OCI-LY7 (cell line): ENCODE results near the gene CFAP90. TPM values are rescaled to one million over a fixed set of nuclear protein-coding genes. Genes with fewer than 3 reads are reported as not detected.

Experiments used
- BruUV-seq: library from RNA; stranded (reverse); fragments of 400-500 nt; replicated peaks from 2 replicates; lab custom pipeline; 2021; lab: Mats Ljungman, UMichigan
- CTCF ChIA-PET: fragments of 300-600 bp; sonication (Branson Sonifier 250); formaldehyde crosslinking; loops from one replicate; lab custom pipeline; 2022; ENCODE audit warnings: antibody characterized with exemption; ENCODE audit not compliant: unreplicated experiment; lab: Charles Lee
- POLR2A ChIA-PET: fragments of 300-600 bp; sonication (Branson Sonifier 250); formaldehyde crosslinking; loops from one replicate; lab custom pipeline; 2022; ENCODE audit warnings: antibody characterized with exemption; lab: Charles Lee
- DNase-seq: peaks from one replicate; pipeline ENCODE4 v3.0.0-alpha.2; 2015; ENCODE audit warnings: low spot score
- H2AFZ ChIP-seq: fragments of 200-600 bp; sonication (generic), shearing (Covaris generic); 2 replicates; pipeline ENCODE4 v1.6.1; 2014; ENCODE audit warnings: mild to moderate bottlenecking, antibody characterized with exemption, low read length, moderate library complexity
- H3K27ac ChIP-seq: fragments of 200-600 bp; sonication (generic); 2 replicates; pipeline ENCODE4 v1.5.1; 2014; ENCODE audit warnings: mixed run types, low read depth, mild to moderate bottlenecking, moderate library complexity, low read length, inconsistent platforms; ENCODE audit not compliant: poor library complexity, severe bottlenecking
- H3K36me3 ChIP-seq: fragments of 200-600 bp; sonication (generic); 2 replicates; pipeline ENCODE4 v1.6.1; 2014; ENCODE audit warnings: mild to moderate bottlenecking, antibody characterized with exemption, low read length, moderate library complexity, mixed read lengths; ENCODE audit not compliant: insufficient read depth
- H3K4me1 ChIP-seq: fragments of 200-600 bp; sonication (generic); 2 replicates; pipeline ENCODE4 v1.5.1; 2014; ENCODE audit warnings: mild to moderate bottlenecking, low read length; ENCODE audit not compliant: insufficient read depth, poor library complexity, severe bottlenecking
- H3K4me2 ChIP-seq: fragments of 200-600 bp; sonication (generic); 2 replicates; pipeline ENCODE4 v1.6.1; 2014; ENCODE audit warnings: mild to moderate bottlenecking, low read length
- H3K4me3 ChIP-seq: fragments of 200-600 bp; sonication (generic); 2 replicates; pipeline ENCODE4 v1.5.1; 2014; ENCODE audit warnings: mild to moderate bottlenecking, low read depth, low read length; ENCODE audit not compliant: poor library complexity, severe bottlenecking
- H3K79me2 ChIP-seq: fragments of 200-600 bp; sonication (generic); 2 replicates; pipeline ENCODE4 v1.6.1; 2016; ENCODE audit warnings: low read depth, mild to moderate bottlenecking, low read length, moderate library complexity, mixed read lengths; ENCODE audit not compliant: insufficient read depth
- H3K9me2 ChIP-seq: fragments of 200-600 bp; sonication (generic); 2 replicates; pipeline ENCODE4 v1.6.1; 2016; ENCODE audit warnings: mild to moderate bottlenecking, low read length, mixed read lengths; ENCODE audit not compliant: insufficient read depth
- H3K9me3 ChIP-seq: fragments of 200-600 bp; sonication (generic); 2 replicates; pipeline ENCODE4 v1.6.1; 2014; ENCODE audit warnings: mild to moderate bottlenecking, mixed run types, low read length, mixed read lengths
- H4K20me1 ChIP-seq: fragments of 200-600 bp; sonication (generic); 2 replicates; pipeline ENCODE4 v1.6.1; 2014; ENCODE audit warnings: mild to moderate bottlenecking, antibody characterized with exemption, low read length, moderate library complexity, mixed read lengths; ENCODE audit not compliant: insufficient read depth
- CTCF ChIP-seq: fragments of 200-600 bp; sonication (generic); conservative IDR thresholded peaks from 2 replicates; pipeline ENCODE4 v1.5.1; 2014; ENCODE audit warnings: mild to moderate bottlenecking, antibody characterized with exemption, low read length, moderate library complexity, mixed read lengths
- EZH2phosphoT487 ChIP-seq: fragments of 200-600 bp; sonication (generic); IDR thresholded peaks from 2 replicates; pipeline ENCODE4 v1.6.1; 2018; ENCODE audit warnings: low read depth, borderline replicate concordance, mild to moderate bottlenecking, mixed run types, antibody characterized with exemption, low read length, moderate library complexity, mixed read lengths
- intact Hi-C: fragments of 100-400 bp; cut with micrococcal nuclease; formaldehyde crosslinking; loops from one replicate; pipeline ENCODE4 v1.10.0; 2022; ENCODE audit not compliant: unreplicated experiment
- total RNA-seq, 2 experiments: library from RNA; depleted of rRNA in 1 of 2; stranded (reverse); fragments of >200 nt in 1 of 2; shearing (Covaris generic) in 1 of 2; gene quantifications; 2 replicates each; pipeline ENCODE4 v1.2.3, GENCODE V29; 2014 to 2022

The CFAP90 gene
- total RNA-seq, 2 experiments from 2014 or later = not detected

- peak overlapping the region; percentile 97 for H3K4me3 ChIP-seq
- H3K9me2 ChIP-seq = no peaks in the 10 kb centered on the region
- peaks cover 58% of the 10 kb centered on the region for H3K4me1 ChIP-seq
- intact Hi-C loops = no loop called here
- H2AFZ ChIP-seq = peak overlapping the region; percentile 79
- ChIA-PET POLR2A (interaction anchor here (0.6 to 3.6 kb wide), 12 partner anchors 8 to 1085 kb away, joined by 3 to 16 read pairs (median 3); no protein-coding TSS in a partner anchor), CTCF (interaction anchor here (1.5 kb wide), 1 partner anchor 18 kb away, joined by 4 read pairs; no protein-coding TSS in a partner anchor)
- H3K4me2 ChIP-seq = peak overlapping the region; percentile 90
- no peak for DNase-seq
- no peaks in the 10 kb centered on the region for H3K9me3 ChIP-seq
- BruUV-seq = no TSS peak
- peaks cover 60% of the 10 kb centered on the region for H3K36me3 ChIP-seq
- TF ChIP-seq CTCF (no peak), EZH2phosphoT487 (no peak)
- H3K79me2 ChIP-seq = peaks cover 81% of the 10 kb centered on the region
- H3K27ac ChIP-seq = peak overlapping the region; percentile 10
- H4K20me1 ChIP-seq = peaks cover 28% of the 10 kb centered on the region
Measured at GRCh38 chr5:7868427-7868772, 17.5 kb upstream of the CFAP90 start.

- POLR2A ChIA-PET = interaction anchor here (1.4 to 3.6 kb wide), 3 partner anchors 9 to 29 kb away, joined by 3 to 15 read pairs (median 7); no protein-coding TSS in a partner anchor
- Histone ChIP-seq H3K4me1 (peaks cover 47% of the 10 kb centered on the region), H3K79me2 (peaks cover 70% of the 10 kb centered on the region)
Measured at GRCh38 chr5:7867260-7867659, 16.3 kb upstream of the CFAP90 start.

More at GRCh38 chr5:7867260-7867659, 16.3 kb upstream of the CFAP90 start:
- peaks cover 60% of the 10 kb centered on the region for H3K36me3 ChIP-seq
- TF ChIP-seq EZH2phosphoT487 = no peak
- TF ChIP-seq CTCF = no peak
- no peak overlapping the region for H3K27ac ChIP-seq
- no TSS peak for BruUV-seq
- H4K20me1 ChIP-seq = peaks cover 27% of the 10 kb centered on the region
- peak overlapping the region; percentile 90 for H3K4me2 ChIP-seq
- CTCF ChIA-PET = interaction anchor here (1.5 kb wide), 1 partner anchor 19 kb away, joined by 4 read pairs; no protein-coding TSS in a partner anchor
- intact Hi-C loops = no loop called here
- DNase-seq = no peak
- H2AFZ ChIP-seq = no peak overlapping the region
- no peaks in the 10 kb centered on the region for H3K9me2 ChIP-seq
- H3K9me3 ChIP-seq = no peaks in the 10 kb centered on the region
- H3K4me3 ChIP-seq = peak overlapping the region; percentile 97
